Measurements from ENCODE around the gene KRT7.

The KRT7 gene

DNA sequence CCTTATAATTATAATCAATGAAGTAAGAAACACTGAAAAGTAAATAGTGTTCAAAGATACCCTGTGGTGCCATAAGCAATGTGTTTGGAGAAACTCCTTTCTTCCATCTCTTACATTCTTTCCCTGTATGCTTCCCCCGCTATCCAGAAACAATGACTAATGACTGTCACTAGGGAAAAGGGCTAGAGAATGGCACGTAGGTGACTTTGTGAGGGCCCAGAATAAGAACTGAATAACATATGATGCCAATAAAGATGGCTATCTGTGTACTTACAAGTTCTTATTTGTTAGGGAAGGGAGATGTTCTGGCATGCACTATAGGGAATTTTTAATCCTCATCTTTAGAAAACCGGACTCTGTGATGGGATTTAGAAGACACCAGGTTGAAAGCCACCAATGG is 4.7 kb upstream of the KRT7 start:
- ATAC-seq (ENCODE audit: low read depth) (no peak), DNase-seq (ENCODE audit: low spot score) (no peak)
- peaks cover 3% of the 10 kb centered on the region for H3K9me3 ChIP-seq (ENCODE audit: severe bottlenecking)
- TF ChIP-seq, protein P1, sequence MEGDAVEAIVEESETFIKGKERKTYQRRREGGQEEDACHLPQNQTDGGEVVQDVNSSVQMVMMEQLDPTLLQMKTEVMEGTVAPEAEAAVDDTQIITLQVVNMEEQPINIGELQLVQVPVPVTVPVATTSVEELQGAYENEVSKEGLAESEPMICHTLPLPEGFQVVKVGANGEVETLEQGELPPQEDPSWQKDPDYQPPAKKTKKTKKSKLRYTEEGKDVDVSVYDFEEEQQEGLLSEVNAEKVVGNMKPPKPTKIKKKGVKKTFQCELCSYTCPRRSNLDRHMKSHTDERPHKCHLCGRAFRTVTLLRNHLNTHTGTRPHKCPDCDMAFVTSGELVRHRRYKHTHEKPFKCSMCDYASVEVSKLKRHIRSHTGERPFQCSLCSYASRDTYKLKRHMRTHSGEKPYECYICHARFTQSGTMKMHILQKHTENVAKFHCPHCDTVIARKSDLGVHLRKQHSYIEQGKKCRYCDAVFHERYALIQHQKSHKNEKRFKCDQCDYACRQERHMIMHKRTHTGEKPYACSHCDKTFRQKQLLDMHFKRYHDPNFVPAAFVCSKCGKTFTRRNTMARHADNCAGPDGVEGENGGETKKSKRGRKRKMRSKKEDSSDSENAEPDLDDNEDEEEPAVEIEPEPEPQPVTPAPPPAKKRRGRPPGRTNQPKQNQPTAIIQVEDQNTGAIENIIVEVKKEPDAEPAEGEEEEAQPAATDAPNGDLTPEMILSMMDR (IDR thresholded peaks at IDR 0.05; ENCODE audit: poor library complexity, severe bottlenecking): no peak
- H3K27ac ChIP-seq (ENCODE audit: poor library complexity, severe bottlenecking): peak overlapping the region; percentile 99
- peaks cover 46% of the 10 kb centered on the region for H3K4me1 ChIP-seq (ENCODE audit: insufficient read depth, poor library complexity, severe bottlenecking)
- no peaks in the 10 kb centered on the region for H3K27me3 ChIP-seq (ENCODE audit: insufficient read depth, poor library complexity, severe bottlenecking)
- peaks cover 3% of the 10 kb centered on the region for H3K36me3 ChIP-seq (ENCODE audit: low read depth)
- H3K4me3 ChIP-seq (ENCODE audit: severe bottlenecking): no peak overlapping the region

DNA sequence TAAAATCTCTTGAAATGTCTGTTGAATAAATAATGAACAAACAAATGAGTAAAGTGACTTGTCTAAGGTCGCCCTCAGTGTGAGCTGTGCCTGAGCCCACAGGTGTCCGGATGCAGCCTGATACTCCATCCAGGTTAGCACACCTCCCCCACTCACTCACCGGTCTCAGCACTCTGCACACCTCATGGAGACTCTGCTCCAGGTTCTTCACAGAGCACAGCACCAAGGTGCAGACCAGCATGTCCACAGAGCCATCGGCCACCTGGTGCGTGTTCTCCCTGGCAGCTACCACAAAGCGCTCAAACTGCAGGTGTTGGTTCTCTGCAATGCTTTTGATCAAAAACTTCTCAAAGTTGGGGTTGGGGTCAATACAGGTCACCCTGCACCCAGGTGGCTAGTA is 4.1 kb upstream of the KRT7 start:
- ATAC-seq (ENCODE audit: low read depth): no peak

DNA sequence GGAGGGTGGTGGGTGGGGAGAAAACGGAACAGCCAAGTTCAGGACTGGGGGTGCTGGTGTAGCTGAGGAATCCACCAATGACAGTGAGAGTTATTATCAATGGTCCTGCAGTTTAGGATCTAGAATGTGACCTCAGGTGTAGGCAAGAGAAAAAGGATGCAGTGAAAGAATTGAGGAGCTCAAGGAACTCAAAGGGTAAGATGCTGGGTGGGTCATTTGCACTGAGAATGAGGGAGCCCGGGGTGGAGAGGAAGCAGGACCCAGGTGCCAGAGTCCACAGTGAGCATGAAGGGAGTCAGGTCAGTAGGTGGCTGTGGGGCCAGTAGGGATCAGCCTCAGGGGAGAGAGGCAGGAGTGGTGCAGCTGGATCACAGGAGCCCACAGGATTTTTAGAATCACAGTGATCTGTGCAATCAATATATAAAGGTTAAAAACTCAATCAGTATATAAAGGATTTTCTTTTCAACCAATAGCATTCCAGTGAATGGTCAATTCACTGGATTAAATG is 3.2 kb upstream of the KRT7 start:
- H3K27ac ChIP-seq (ENCODE audit: poor library complexity, severe bottlenecking): peak overlapping the region; percentile 99
- H3K4me3 ChIP-seq (ENCODE audit: severe bottlenecking): no peak overlapping the region
- H3K4me1 ChIP-seq (ENCODE audit: insufficient read depth, poor library complexity, severe bottlenecking): peaks cover 37% of the 10 kb centered on the region
- ATAC-seq (ENCODE audit: low read depth): no peak
- TF ChIP-seq, protein P1 (IDR thresholded peaks at IDR 0.05; ENCODE audit: poor library complexity, severe bottlenecking): no peak
- H3K27me3 ChIP-seq (ENCODE audit: insufficient read depth, poor library complexity, severe bottlenecking): no peaks in the 10 kb centered on the region
- H3K9me3 ChIP-seq (ENCODE audit: severe bottlenecking): no peaks in the 10 kb centered on the region
- peak; percentile 33 for DNase-seq (ENCODE audit: low spot score)
- peaks cover 18% of the 10 kb centered on the region for H3K36me3 ChIP-seq (ENCODE audit: low read depth)

More for the DNA sequence above, 4.1 kb upstream of the KRT7 start:
- no peak overlapping the region for H3K4me3 ChIP-seq (ENCODE audit: severe bottlenecking)
- peak overlapping the region; percentile 99 for H3K27ac ChIP-seq (ENCODE audit: poor library complexity, severe bottlenecking)
- peak; percentile 21 for DNase-seq (ENCODE audit: low spot score)
- TF ChIP-seq, protein P1 (IDR thresholded peaks at IDR 0.05; ENCODE audit: poor library complexity, severe bottlenecking): no peak
- no peaks in the 10 kb centered on the region for H3K27me3 ChIP-seq (ENCODE audit: insufficient read depth, poor library complexity, severe bottlenecking)
- H3K36me3 ChIP-seq (ENCODE audit: low read depth): peaks cover 8% of the 10 kb centered on the region
- H3K4me1 ChIP-seq (ENCODE audit: insufficient read depth, poor library complexity, severe bottlenecking): peaks cover 40% of the 10 kb centered on the region
- H3K9me3 ChIP-seq (ENCODE audit: severe bottlenecking): peaks cover 3% of the 10 kb centered on the region

DNA sequence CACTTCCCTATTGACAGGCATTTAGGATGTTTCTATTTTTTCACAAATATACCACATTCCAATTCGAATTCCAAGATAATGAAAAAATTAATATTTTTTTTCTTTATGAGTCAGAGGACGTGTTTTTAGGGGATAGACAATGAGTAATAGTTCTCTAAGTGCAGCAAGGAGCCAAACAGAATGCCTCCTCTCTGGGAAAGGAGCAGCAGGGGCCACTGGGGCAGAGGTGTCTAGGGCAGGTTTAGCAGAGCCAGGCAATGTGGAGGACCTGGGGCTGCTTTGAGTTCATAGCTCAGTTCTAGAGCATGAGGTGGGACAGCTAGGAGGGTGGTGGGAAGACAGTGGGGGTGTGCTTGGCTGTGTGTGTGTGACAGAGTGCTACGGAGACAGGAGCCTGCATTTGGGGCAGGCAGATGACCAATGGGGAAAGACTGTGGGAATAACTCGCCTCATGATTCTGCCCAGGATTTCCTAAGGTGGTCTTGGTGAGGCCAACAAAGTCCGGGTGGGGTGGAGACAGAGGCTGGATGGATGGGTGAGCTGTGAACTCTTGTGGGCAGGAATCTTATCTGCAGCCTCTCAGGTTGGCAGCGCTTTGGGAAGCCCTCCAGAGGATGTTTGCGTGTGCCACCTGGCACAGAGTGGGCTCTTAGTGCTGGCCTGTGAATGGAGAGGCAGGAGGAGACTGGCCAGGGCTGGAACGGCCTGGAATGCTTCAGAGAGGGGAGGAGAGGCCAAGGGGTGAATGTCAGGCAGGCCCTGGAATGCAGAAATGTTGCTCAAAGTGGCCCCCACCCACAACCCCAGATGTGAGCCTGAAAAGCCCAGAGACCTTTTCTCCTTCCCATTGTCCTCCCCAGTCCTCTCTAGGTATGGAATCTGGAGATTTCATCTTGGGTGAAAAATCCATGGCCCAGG is 2.4 kb upstream of the KRT7 start:
- H3K27ac ChIP-seq (ENCODE audit: poor library complexity, severe bottlenecking): peak overlapping the region; percentile 99
- TF ChIP-seq, protein P1 (IDR thresholded peaks at IDR 0.05; ENCODE audit: poor library complexity, severe bottlenecking): no peak

More for the DNA sequence above, 2.4 kb upstream of the KRT7 start:
- Histone ChIP-seq H3K4me3 (ENCODE audit: severe bottlenecking) (no peak overlapping the region), H3K36me3 (ENCODE audit: low read depth) (peaks cover 25% of the 10 kb centered on the region), H3K4me1 (ENCODE audit: insufficient read depth, poor library complexity, severe bottlenecking) (peaks cover 40% of the 10 kb centered on the region), H3K27me3 (ENCODE audit: insufficient read depth, poor library complexity, severe bottlenecking) (no peaks in the 10 kb centered on the region), H3K9me3 (ENCODE audit: severe bottlenecking) (no peaks in the 10 kb centered on the region)
- DNase-seq (ENCODE audit: low spot score): peak; percentile 91
- ATAC-seq (ENCODE audit: low read depth): peak; percentile 69
